ENCODE measurements around the gene SCUBE1. TPM values are rescaled to one million over a fixed set of nuclear protein-coding genes. Genes with fewer than 3 reads are reported as not detected.

The SCUBE1 gene
- total RNA-seq, 1 experiment from 2014 or later = not detected

- no peak overlapping the region for H3K27ac ChIP-seq (ENCODE audit: low read length)
- BruUV-seq (replicated peaks) = no TSS peak
- intact Hi-C loops (cut with micrococcal nuclease; ENCODE audit: unreplicated experiment) = no loop called here
- in situ Hi-C loops (cut with HindIII; ENCODE audit: low pct_unique_long_range_greater_than_20kb, low sequenced_read_pairs) = no loop called here
- ATAC-seq = no peak
- no peak overlapping the region for H3K4me3 ChIP-seq (ENCODE audit: low read depth in 2 of 2, low read length in 2 of 2)
- 0 out of 2 replicates have a peak, but pooled peaks cover 2% of the 10 kb centered on the region for H3K27me3 ChIP-seq (ENCODE audit: control insufficient read depth, insufficient read depth, low read length)
- ChIA-PET CTCF (no interaction called here), POLR2A (no interaction called here)
- DNase-seq (ENCODE audit: low read depth, low spot score) = no peak
- no peak for TF ChIP-seq SIN3A (IDR thresholded peaks at IDR 0.05; ENCODE audit: borderline replicate concordance, insufficient read depth, low read depth, low read length)
- TF ChIP-seq REST (IDR thresholded peaks at IDR 0.05; ENCODE audit: insufficient read depth in 1 of 2, low read depth in 2 of 2, low read length in 1 of 2) = no peak
- no peak for TF ChIP-seq CTCF (IDR thresholded peaks at IDR 0.05)
- no peak for TF ChIP-seq TCF7L2 (IDR thresholded peaks at IDR 0.05; ENCODE audit: low read depth, low read length)
- no peak for TF ChIP-seq POLR2AphosphoS5 (IDR thresholded peaks at IDR 0.05; ENCODE audit: low read depth, low read length)
- no peaks in the 10 kb centered on the region for H3K9me3 ChIP-seq (ENCODE audit: control insufficient read depth, insufficient read depth, low read depth, low read length)
- no peaks in the 10 kb centered on the region for H3K36me3 ChIP-seq (ENCODE audit: control insufficient read depth, insufficient read depth, low read length)
- H3K4me1 ChIP-seq (ENCODE audit: control insufficient read depth, insufficient read depth, low read length) = no peaks in the 10 kb centered on the region
These were observed 33.8 kb upstream of the SCUBE1 start for GRCh38 chr22:43376765-43377547.

- TF ChIP-seq POLR2AphosphoS5 (IDR thresholded peaks at IDR 0.05; ENCODE audit: low read depth, low read length) (no peak), TCF7L2 (IDR thresholded peaks at IDR 0.05; ENCODE audit: low read depth, low read length) (no peak), CTCF (IDR thresholded peaks at IDR 0.05) (no peak), REST (IDR thresholded peaks at IDR 0.05; ENCODE audit: insufficient read depth in 1 of 2, low read depth in 2 of 2, low read length in 1 of 2) (no peak), SIN3A (IDR thresholded peaks at IDR 0.05; ENCODE audit: borderline replicate concordance, insufficient read depth, low read depth, low read length) (no peak)
- DNase-seq (ENCODE audit: low read depth, low spot score) = no peak
- POLR2A ChIA-PET = no interaction called here
- CTCF ChIA-PET = no interaction called here
- H3K36me3 ChIP-seq (ENCODE audit: control insufficient read depth, insufficient read depth, low read length) = no peaks in the 10 kb centered on the region
- no peak overlapping the region for H3K27ac ChIP-seq (ENCODE audit: low read length)
- H3K27me3 ChIP-seq (ENCODE audit: control insufficient read depth, insufficient read depth, low read length) = 0 out of 2 replicates have a peak, but pooled peaks cover 2% of the 10 kb centered on the region
- in situ Hi-C loops (cut with HindIII; ENCODE audit: low pct_unique_long_range_greater_than_20kb, low sequenced_read_pairs) = no loop called here
- H3K4me1 ChIP-seq (ENCODE audit: control insufficient read depth, insufficient read depth, low read length) = no peaks in the 10 kb centered on the region
- no peak overlapping the region for H3K4me3 ChIP-seq (ENCODE audit: low read depth in 2 of 2, low read length in 2 of 2)
- H3K9me3 ChIP-seq (ENCODE audit: control insufficient read depth, insufficient read depth, low read depth, low read length) = no peaks in the 10 kb centered on the region
- intact Hi-C loops (cut with micrococcal nuclease; ENCODE audit: unreplicated experiment) = no loop called here
- ATAC-seq = no peak
- BruUV-seq (replicated peaks) = no TSS peak
These were observed 32.8 kb upstream of the SCUBE1 start for GRCh38 chr22:43375951-43376455.
